Activated CD8-positive, alpha-beta memory T cell treated with anti-CD3 and anti-CD28 coated beads for 4 hours (primary cell): ENCODE results near the gene IFT27.

ENCODE experiments used
- DNase-seq, 2 donors: peaks; one replicate each; pipeline ENCODE4 v3.0.0-alpha.2; 2020; ENCODE audit warnings: low read depth in 2 of 2

The IFT27 gene

DNA sequence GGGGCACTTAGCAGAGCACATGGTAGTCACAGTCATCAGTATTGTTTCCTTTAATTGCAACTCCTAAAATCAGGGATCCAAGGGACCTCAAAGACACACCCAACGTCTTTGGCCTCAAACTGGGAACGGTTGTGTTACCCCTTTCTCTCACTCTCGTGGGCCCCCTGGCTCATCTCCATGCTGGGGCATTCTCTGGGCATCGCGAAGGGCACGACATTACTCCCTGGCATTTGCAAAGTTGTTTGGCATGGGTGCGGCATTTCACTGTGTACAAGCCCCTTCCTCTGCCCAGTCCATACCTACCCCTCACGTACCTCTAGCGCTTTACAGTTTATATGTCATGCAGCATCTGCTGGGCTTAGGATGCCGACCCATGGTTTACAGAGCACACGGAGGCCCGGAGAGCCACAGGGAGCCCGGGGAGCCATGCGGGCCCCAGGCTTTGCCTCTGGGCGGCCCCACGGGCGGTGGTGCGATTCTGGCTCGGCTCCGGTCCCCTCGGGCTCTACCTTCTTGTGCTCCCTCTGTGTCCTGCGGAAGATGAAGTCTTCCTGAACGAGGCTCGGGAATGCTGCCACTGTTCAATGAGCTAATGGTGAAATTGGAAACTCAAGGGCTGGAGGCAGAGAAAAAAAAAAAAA, 50.4 kb downstream of the IFT27 start:
- no peak for DNase-seq

DNA sequence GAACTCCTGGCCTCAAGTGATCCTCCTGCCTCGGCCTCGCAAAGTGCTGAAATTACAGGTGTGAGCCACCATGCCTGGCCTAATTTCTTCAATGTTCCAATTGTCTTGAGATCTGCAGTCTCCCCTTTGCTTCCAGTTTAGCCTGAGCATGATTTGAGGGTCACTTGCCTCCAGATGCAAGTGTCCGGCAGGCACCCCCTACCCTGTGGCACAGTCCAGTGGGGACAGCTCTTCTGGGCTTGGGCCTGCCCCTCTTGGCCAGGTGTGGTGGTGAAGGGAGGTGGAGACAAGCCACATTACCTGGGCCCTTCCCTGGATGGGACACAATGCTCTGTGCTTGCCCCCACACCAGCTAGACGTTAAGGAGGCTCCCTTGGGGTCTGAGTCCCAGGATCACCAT, 51.1 kb downstream of the IFT27 start:
- DNase-seq, result no peak

DNA sequence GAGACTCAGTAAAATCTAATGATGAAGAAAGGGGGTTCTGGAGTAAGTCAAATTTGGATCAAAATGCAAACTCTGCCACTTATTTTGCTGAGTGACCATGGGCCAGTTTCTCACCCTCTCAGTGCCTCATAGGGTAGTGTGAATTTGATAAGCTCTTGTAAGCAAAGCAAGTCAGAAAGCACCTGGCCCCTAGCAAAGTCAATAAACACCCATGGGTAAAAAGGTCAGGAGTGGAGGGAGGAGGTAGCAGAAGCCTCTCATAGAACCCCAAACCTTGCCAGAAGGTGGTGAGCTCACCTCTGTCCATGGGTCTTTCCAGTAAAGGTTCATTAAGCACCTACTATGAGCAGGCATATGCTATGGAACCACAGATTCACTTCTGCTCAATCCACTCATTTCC, 53.9 kb downstream of the IFT27 start:
- no peak for DNase-seq

DNA sequence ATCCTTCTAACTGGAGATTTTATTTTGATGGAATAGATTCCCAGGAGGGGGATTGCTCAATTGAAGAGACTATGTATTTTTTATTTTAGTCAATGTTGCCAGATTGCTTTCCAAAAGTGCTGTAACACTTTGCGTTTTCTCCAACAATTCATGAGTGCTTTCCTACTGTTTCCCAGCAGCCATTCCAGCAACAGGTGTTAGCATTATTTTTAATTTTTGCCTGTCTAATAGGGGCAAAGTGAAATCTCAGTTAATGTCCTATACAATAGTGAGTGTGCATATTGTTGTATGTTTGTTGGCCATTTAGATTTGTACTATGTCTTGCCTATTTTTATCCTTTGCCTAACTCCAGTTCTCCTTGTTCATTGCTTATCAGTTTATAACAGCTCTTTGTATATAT, 60.3 kb downstream of the IFT27 start:
- DNase-seq, result no peak

DNA sequence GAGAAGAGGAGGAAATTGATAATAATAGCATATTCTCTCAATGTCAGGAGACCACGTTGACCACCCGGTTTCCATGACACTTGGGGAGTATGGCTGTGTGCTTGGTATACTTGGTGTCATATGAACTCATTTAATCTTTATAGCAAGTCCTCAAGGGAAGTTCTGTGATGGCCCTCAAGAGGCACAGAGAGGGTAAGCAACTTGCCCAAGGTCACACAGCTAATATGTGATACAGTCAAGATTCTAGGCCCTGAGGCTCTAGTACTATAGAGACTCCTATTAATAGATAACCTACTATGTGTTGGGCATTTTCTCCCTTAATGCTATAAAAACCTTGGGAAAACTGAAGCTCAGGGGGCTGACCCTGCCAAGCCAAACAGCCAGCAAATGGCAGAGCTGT, 61.8 kb downstream of the IFT27 start:
- no peak for DNase-seq

DNA sequence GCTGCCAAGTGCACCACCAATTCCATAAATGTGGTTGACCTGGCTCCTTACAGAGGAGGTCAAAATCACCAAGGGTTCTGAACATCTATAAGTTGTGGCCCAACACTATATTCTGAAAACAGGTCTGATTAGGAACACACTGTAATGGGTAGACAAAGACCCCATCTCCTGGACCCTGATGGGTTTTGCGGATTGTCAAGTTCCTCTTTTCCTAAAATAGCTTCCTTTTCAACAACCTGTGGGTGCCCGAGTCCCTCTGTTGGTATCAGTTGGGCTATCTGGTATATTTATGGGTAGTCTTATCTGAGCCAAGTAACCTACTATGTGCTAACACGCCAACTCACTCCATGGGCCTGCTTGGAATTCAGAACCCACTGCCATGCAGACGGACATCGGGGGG, 62.5 kb downstream of the IFT27 start:
- no peak for DNase-seq
